Natural killer cell (primary cell): ENCODE results near the gene AMELX. TPM values are rescaled to one million over a fixed set of nuclear protein-coding genes. Genes with fewer than 3 reads are reported as not detected.

ENCODE experiments used
- ATAC-seq, 3 donors: fragments of 150-1000 bp in 2 of 3; fragments of 200-7000 bp in 1 of 3; cut with Tn5 transposase; 1 replicate in 1 of 3; 2 replicates in 2 of 3; pipeline ENCODE4 v1.10.0; 2021; ENCODE audit warnings: mild to moderate bottlenecking in 2 of 3, moderate library complexity in 2 of 3
- DNase-seq, 2 donors: peaks; one replicate each; pipeline versions ENCODE4 v3.0.0 to v3.0.0-alpha.2; 2013 to 2021; ENCODE audit warnings: mixed read lengths in 1 of 2
- H3K27ac ChIP-seq: one replicate; pipeline ENCODE4 v1.5.1; 2013; ENCODE audit warnings: mild to moderate bottlenecking, low read length
- H3K27me3 ChIP-seq: one replicate; pipeline ENCODE4 v1.6.1; 2013; ENCODE audit warnings: low read length; ENCODE audit not compliant: control insufficient read depth, insufficient read depth
- H3K36me3 ChIP-seq: one replicate; pipeline ENCODE4 v1.6.1; 2013; ENCODE audit warnings: low read length; ENCODE audit not compliant: control insufficient read depth, insufficient read depth
- H3K4me1 ChIP-seq: one replicate; pipeline ENCODE4 v1.6.1; 2013; ENCODE audit warnings: low read length; ENCODE audit not compliant: control insufficient read depth, insufficient read depth
- H3K4me3 ChIP-seq: one replicate; pipeline ENCODE4 v1.5.1; 2013; ENCODE audit warnings: low read length
- H3K9me3 ChIP-seq: one replicate; pipeline ENCODE4 v1.6.1; 2013; ENCODE audit warnings: low read length; ENCODE audit not compliant: control insufficient read depth, insufficient read depth
- H3K27ac Mint-ChIP-seq, 2 donors: one replicate each; pipeline ENCODE4 v1.8.0; 2022; ENCODE audit warnings: mild to moderate bottlenecking in 2 of 2, mixed read lengths in 2 of 2, moderate library complexity in 1 of 2
- H3K27me3 Mint-ChIP-seq, 2 donors: one replicate each; pipeline ENCODE4 v1.8.0; 2022; ENCODE audit warnings: low read depth in 2 of 2, mixed read lengths in 2 of 2
- H3K36me3 Mint-ChIP-seq: one replicate; pipeline ENCODE4 v1.8.0; 2022; ENCODE audit warnings: mixed read lengths
- H3K4me1 Mint-ChIP-seq, 2 donors: one replicate each; pipeline ENCODE4 v1.8.0; 2022; ENCODE audit warnings: mixed read lengths in 2 of 2
- H3K4me3 Mint-ChIP-seq: one replicate; pipeline ENCODE4 v1.8.0; 2022; ENCODE audit warnings: mild to moderate bottlenecking, moderate library complexity, mixed read lengths
- H3K9me3 Mint-ChIP-seq, 2 donors: one replicate each; pipeline ENCODE4 v1.8.0; 2022; ENCODE audit warnings: mixed read lengths in 2 of 2
- WGBS: methylation state at CpG from one replicate; pipeline ENCODE4 v1.1.7; 2013; ENCODE audit warnings: missing lambda C conversion rate; ENCODE audit not compliant: insufficient coverage; 5-methylcytosine and 5-hydroxymethylcytosine counted together
- intact Hi-C: fragments of 100-400 bp; cut with micrococcal nuclease; formaldehyde crosslinking; loops from one replicate; pipeline ENCODE4 v1.14.2; 2022
- total RNA-seq, 4 donors: library from RNA; stranded (reverse); fragments of 120-200 nt in 1 of 4; gene quantifications; one replicate each; pipeline versions ENCODE4 v1.2.3 to v1.2.4, GENCODE V29; 2013 to 2022
- TF ChIP-seq, protein P1 (sequence below): fragments of 200-600 bp; IDR thresholded peaks from one replicate; pipeline ENCODE4 v1.8.0; 2022; ENCODE audit warnings: antibody characterized with exemption

Gene AMELX
- total RNA-seq, 3 donors from 2014 or later (not counting 1 experiment from before 2014, with no cell fraction given) = not detected

DNA sequence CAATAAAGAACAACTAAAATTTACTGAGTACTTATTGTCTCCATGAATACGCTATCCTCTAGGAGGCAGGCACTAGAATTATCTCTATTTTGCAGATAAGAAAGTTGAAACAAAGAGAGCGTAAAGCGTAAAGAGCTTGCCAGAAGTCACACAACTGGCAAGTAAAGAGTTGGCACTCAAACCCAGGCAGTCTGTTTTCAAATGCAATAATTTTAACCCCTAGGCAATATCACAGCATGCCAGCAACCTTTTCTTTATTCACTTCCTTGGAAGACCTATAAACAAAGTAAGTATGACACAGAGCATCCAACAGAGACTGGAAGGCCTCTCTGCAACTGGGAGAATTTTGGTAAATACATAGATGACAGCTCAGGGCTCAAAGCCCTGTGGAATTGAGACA, 23.2 kb upstream of the AMELX start:
- DNase-seq (no peak), ATAC-seq (no peak)
- no peaks in the 10 kb centered on the region for H3K36me3 ChIP-seq
- no peaks in the 10 kb centered on the region for H3K4me1 ChIP-seq
- Mint-ChIP-seq H3K4me3 (no peak overlapping the region), H3K36me3 (no peaks in the 10 kb centered on the region), H3K27me3 (no peaks in the 10 kb centered on the region), H3K27ac (no peak overlapping the region), H3K9me3 (peaks cover 0 to 2% of the 10 kb centered on the region in 2 donors), H3K4me1 (no peaks in the 10 kb centered on the region)
- no peak overlapping the region for H3K27ac ChIP-seq
- no peak overlapping the region for H3K4me3 ChIP-seq
- H3K9me3 ChIP-seq = no peaks in the 10 kb centered on the region
- H3K27me3 ChIP-seq = no peaks in the 10 kb centered on the region
- intact Hi-C loops = no loop called here
- WGBS = 80% methylated on average over 1 of the region's 3 CpGs
- TF ChIP-seq, protein P1, sequence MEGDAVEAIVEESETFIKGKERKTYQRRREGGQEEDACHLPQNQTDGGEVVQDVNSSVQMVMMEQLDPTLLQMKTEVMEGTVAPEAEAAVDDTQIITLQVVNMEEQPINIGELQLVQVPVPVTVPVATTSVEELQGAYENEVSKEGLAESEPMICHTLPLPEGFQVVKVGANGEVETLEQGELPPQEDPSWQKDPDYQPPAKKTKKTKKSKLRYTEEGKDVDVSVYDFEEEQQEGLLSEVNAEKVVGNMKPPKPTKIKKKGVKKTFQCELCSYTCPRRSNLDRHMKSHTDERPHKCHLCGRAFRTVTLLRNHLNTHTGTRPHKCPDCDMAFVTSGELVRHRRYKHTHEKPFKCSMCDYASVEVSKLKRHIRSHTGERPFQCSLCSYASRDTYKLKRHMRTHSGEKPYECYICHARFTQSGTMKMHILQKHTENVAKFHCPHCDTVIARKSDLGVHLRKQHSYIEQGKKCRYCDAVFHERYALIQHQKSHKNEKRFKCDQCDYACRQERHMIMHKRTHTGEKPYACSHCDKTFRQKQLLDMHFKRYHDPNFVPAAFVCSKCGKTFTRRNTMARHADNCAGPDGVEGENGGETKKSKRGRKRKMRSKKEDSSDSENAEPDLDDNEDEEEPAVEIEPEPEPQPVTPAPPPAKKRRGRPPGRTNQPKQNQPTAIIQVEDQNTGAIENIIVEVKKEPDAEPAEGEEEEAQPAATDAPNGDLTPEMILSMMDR = no peak

DNA sequence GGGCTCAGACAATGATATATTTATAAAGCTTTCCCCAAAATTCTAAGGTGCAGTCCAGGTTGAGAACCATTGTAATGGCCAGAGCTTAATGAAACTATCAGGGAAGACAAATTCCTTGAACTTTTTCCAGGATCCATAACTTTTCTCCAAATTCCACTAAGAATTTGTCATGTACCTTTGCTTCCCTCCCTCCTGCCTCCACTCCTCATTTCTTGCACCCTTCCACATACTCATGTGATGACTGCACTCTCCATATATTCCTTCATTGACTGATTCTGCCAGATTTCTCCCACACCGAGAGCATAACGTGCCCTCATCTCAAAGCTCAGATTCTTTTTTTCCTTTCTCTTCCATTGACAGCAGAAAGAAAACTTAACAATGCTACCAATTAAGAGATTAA, 20.9 kb upstream of the AMELX start:
- WGBS = 100% methylated on average over 2 of the region's 2 CpGs
- H3K27me3 Mint-ChIP-seq = no peaks in the 10 kb centered on the region
- H3K27ac ChIP-seq = no peak overlapping the region
- no peaks in the 10 kb centered on the region for H3K36me3 ChIP-seq
- H3K4me3 ChIP-seq = no peak overlapping the region
- H3K27me3 ChIP-seq = no peaks in the 10 kb centered on the region
- peaks cover 0 to 2% of the 10 kb centered on the region in 2 donors for H3K9me3 Mint-ChIP-seq
- H3K27ac Mint-ChIP-seq = no peak overlapping the region
- H3K4me1 ChIP-seq = no peaks in the 10 kb centered on the region
- intact Hi-C loops = no loop called here
- DNase-seq = no peak
- no peak for ATAC-seq
- no peak overlapping the region for H3K4me3 Mint-ChIP-seq
- no peaks in the 10 kb centered on the region for H3K36me3 Mint-ChIP-seq
- TF ChIP-seq, protein P1 = no peak
- H3K4me1 Mint-ChIP-seq = no peaks in the 10 kb centered on the region
- no peaks in the 10 kb centered on the region for H3K9me3 ChIP-seq

DNA sequence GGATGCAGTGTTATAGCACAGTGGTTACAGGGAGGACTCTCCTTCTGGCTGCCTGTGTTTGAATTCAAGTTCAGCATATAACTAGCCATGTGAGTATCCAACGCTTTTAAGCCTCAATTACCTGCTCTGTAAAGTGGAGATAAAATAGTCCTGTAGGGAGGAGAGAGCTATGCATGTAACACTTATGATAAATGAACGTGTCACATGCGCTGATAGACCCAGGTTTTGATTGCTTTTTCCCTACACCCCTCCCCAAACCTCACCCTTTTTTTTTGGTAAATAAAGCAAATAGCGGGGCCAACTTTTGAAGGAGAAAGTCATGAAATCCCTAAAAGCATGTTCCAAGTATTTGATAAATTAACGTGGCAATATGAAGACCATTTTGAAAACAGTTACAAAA, 20.4 kb upstream of the AMELX start:
- Mint-ChIP-seq H3K27ac (no peak overlapping the region), H3K27me3 (no peaks in the 10 kb centered on the region), H3K36me3 (no peaks in the 10 kb centered on the region), H3K4me1 (no peaks in the 10 kb centered on the region), H3K9me3 (peaks cover 0 to 2% of the 10 kb centered on the region in 2 donors), H3K4me3 (no peak overlapping the region)
- DNase-seq (no peak), ATAC-seq (no peak)
- TF ChIP-seq, protein P1 = no peak
- Histone ChIP-seq H3K36me3 (no peaks in the 10 kb centered on the region), H3K27ac (no peak overlapping the region), H3K4me3 (no peak overlapping the region), H3K9me3 (no peaks in the 10 kb centered on the region), H3K27me3 (no peaks in the 10 kb centered on the region), H3K4me1 (no peaks in the 10 kb centered on the region)
- 100% methylated on average over 1 of the region's 5 CpGs for WGBS
- intact Hi-C loops = no loop called here

DNA sequence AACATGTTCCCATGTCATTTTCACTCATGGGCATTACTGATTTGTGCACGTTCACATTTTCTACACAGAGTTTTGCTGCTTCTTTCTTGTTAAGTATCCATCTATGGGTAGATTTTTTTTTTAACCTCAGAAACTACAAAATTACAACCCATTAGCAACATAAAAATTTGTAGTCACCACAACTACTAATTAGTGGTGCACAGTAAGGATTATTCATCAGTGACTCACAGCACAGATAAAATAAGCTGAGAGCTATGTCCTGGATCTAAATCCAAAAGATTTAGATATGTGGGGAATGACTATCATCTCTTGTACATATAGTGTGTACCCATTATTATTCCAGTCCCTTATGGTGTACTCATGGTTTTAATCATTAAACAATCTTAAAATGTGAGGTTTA, 19.7 kb upstream of the AMELX start:
- Mint-ChIP-seq H3K9me3 (peaks cover 0 to 2% of the 10 kb centered on the region in 2 donors), H3K4me3 (no peak overlapping the region), H3K27ac (no peak overlapping the region), H3K36me3 (no peaks in the 10 kb centered on the region), H3K27me3 (no peaks in the 10 kb centered on the region), H3K4me1 (no peaks in the 10 kb centered on the region)
- intact Hi-C loops = no loop called here
- Histone ChIP-seq H3K27ac (no peak overlapping the region), H3K9me3 (no peaks in the 10 kb centered on the region), H3K4me3 (no peak overlapping the region), H3K4me1 (no peaks in the 10 kb centered on the region), H3K36me3 (no peaks in the 10 kb centered on the region), H3K27me3 (no peaks in the 10 kb centered on the region)
- DNase-seq (no peak), ATAC-seq (no peak)
- TF ChIP-seq, protein P1 = no peak
- WGBS = no CpG with 5 or more reads among the region's 1 CpG
